HG03175 (cell line): Measurements from ENCODE around the gene DCLK2.
"Not testable (repeated sequence)": the region's sequence is repeated elsewhere in the genome, so short reads cannot be mapped to it uniquely, and the experiment has no call there.

Experiments used
- ATAC-seq: cut with Tn5 transposase; IDR thresholded peaks from one replicate; pipeline ENCODE4 v1.9.1; 2021; ENCODE audit warnings: mild to moderate bottlenecking, moderate library complexity; ENCODE audit not compliant: unreplicated experiment

The DCLK2 gene

DNA sequence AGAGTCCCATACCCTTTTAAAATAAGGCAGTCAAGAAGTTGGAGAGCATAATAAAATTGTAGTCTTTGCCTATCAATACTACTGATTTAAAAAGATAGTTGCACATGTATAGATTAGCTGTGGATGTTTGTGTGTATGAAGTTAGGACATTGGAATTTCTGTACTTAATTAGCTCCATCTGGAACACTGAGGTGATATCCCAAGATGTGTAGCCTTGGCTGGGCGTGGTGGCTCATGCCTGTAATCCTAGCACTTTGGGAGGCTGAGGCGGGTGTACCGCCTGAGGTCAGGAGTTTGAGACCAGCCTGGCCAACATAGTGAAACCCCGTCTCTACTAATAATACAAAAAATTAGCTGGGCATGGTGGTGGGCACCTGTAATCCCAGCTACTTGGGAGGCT is 119.0 kb downstream of the DCLK2 start:
- ATAC-seq, result not testable (repeated sequence)

GRCh38 chr4:150199056-150199455 is 120.8 kb downstream of the DCLK2 start:
- ATAC-seq, result no peak

GRCh38 chr4:150205016-150205415 is 126.8 kb downstream of the DCLK2 start:
- ATAC-seq, result no peak

DNA sequence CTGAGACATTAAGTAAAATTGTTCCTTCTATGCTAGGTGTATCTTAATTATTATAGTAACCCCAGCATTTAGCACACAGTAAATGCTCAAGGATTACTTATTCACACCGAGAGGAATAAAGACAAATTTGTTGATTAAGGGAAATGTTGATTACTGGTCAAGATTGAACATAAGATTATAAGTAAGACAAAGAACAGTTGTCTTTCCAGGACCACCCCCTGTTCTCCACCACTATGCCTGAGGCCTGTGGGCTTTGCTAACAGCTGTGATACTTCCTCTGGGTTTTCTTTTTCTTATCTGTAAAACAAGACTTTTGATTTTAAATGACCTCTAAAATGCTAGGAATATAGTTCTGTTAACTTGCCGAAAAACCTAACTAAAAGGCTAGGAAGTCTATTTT is 128.0 kb downstream of the DCLK2 start:
- no peak for ATAC-seq

GRCh38 chr4:150206954-150207353 is 128.7 kb downstream of the DCLK2 start:
- no peak for ATAC-seq

DNA sequence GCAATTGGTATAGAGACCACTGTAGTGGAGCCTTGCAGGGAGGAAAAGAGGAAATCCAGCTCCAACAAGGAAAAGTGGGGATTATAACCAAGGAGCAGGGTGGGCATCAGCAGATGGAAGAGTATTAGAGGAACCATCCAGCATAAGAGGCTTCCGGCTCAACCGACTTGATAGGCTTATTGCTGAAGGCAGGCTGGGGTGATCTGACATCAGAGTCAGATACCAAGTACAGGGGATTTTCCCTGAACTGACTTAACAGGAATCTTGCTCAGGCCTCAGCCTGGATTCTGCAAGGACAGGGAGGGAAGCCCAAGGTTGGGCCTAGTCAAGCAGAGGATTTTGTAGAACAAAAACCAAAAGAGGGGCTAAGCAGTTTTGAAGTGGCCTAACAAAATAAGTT is 129.6 kb downstream of the DCLK2 start:
- ATAC-seq, result no peak

DNA sequence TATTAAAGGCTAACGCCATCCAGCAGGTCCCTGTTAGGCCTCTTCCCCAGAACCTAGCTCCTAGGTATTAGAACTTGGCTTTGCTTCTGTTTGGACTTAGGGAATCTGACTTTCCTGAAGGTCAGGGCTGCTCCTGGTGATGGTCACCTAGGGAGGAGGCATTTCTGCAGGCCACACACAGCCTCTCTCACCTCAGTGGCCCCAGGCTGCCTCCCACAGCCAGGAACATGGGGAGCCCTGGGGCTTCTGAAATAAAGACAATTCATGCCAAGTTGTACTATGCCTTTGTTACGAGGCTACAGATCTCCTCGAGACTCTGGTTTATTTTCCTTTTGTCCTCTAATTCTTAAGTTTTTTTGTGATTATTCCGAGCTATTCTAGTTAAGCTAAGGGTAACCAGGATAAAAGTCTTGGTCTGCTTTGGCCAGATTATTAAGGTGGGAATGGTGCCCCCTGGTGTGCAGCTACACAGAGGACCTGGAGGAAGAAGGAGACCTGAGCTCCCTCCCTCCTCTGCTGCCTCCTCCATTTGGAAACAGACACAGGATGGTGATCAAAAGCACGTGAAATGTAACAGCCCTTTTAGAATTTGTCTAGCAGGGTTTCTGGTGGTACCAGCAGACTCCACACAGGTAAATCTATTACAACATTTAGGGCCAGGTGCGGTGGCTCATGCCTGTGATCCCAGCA is 131.0 kb downstream of the DCLK2 start:
- peak; percentile 30 for ATAC-seq

DNA sequence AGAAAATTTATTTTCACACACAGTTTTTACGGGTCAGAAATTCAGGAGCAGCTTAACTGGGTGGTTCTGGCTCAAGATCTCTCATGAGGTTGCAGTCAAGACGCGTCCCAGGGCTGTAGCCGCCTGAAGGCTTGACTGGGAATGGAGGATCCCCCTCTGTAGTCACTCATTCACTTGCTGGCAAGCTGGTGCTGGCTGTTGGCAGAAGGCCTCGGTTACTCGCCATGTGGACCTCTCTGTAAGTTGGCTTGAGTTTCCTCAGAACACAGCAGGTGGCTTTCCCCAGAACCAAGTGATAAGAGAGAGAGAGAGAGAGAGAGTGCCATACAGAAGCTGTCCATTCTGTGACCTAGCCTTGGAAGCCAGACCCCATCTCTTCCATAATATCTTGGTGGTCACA is 132.8 kb downstream of the DCLK2 start:
- no peak for ATAC-seq

DNA sequence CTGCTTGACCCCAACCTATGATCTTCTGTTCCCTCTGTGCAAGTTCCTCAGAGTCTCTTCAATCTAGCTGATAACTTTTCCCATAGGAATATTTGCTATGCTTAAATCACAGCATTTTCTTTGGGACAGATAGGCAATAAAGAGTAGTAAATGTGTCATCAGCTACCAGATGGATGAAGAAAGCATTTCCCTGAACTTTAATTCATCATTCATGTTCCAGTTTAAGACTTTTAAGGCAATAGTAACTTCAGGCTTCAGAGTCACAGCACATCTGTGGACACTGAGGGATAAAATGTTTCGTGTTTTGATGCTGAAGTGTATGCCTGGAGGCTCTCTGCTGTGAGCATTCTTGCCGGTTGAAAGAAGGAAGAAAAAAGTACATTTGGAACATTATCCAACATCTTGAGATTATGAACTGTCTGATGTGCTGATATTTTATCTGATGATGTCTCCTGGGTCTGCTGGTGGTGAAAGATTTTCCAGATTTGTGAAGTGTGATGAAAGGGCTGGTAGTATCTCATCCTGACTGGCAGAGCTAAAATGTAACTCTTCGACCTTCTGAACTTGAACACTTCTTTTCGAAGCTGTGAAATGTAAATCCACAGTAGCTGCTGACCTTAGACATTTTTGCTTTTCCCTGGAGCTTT is 133.7 kb downstream of the DCLK2 start:
- no peak for ATAC-seq

- ATAC-seq, result no peak
Observed at GRCh38 chr4:150212485-150212884, 134.2 kb downstream of the DCLK2 start.

- ATAC-seq, result peak; percentile 72
Observed at GRCh38 chr4:150212927-150213326, 134.7 kb downstream of the DCLK2 start.

GRCh38 chr4:150215601-150216000 is 137.4 kb downstream of the DCLK2 start:
- ATAC-seq, result no peak

- no peak for ATAC-seq
Observed at GRCh38 chr4:150216726-150217125, 138.5 kb downstream of the DCLK2 start.

GRCh38 chr4:150217192-150217591 is 138.9 kb downstream of the DCLK2 start:
- no peak for ATAC-seq

DNA sequence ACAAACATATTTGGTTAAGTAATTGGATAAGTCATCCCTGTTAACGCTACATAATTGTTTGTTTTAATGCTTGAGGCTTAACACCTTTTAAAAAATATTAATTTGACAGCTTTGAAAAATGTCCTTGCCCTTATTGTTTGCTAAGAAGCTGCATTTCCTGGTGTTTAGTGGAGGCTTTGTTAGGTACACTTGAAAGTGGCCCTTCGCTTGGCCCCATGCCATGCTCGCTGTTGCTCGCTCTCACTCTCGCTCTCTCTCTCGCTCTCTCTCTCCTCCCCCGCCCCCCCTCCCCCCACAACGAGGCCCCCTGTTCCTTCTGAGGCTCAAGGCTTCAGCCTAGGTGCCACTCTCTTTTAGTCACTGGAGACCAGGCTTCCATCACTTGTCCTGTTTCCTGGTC is 139.6 kb downstream of the DCLK2 start:
- no peak for ATAC-seq

GRCh38 chr4:150218447-150218846 is 140.2 kb downstream of the DCLK2 start:
- ATAC-seq, result no peak

DNA sequence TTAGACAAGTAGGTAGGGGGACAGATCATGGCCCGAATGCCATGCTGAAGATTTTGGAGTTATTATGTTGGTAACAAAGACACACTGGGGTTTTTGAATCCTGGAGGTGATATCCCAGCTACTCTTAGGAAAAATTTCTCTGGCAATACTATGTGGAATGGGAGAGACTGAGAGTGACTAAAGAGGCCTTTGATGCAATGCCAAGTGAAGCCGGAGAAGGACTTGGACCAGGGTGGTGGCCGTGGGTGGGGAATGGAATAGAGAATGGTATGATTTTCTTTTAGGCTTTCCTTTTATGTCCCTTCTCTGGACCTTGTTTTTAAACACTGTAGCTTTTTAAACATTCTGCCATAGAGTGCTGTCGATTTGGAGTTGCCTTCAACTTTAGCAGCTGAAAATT is 141.6 kb downstream of the DCLK2 start:
- ATAC-seq, result no peak

DNA sequence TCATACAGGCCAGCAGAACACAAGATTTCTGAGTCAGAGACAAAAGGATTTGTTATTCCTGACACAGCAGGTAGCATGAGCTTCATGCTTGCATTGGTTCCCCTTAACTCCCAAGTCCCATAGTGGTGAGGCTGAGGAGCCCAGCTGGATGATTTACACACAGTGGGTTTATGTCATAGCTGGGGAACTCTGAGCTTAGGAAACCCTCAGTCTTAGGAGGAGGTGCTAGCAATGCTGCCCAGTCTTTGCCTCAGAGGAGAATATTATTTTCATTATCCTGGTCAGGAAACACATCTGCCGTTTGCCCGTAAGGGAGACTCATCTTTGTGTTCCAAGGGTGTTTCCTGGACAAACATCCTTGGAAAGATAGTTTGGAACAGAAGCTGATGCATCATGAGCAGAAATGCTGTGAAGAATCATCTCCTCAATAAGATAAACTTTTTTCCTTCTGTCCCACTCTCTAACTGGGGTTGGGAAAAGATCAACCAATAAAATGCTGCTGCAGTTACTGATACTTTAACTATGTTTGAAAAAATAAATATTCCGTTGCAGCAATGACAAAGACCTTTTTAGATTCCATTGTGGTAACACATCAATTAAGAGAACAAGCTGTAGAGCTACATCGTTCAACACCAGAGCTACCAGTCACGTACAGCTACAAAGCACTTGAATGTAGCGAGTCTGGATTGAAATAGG is 146.8 kb downstream of the DCLK2 start:
- ATAC-seq, result no peak

- ATAC-seq, result no peak
Observed at GRCh38 chr4:150229520-150229919, 151.3 kb downstream of the DCLK2 start.

- no peak for ATAC-seq
Observed at GRCh38 chr4:150230561-150230960, 152.3 kb downstream of the DCLK2 start.

GRCh38 chr4:150231107-150231770 is 153.0 kb downstream of the DCLK2 start:
- ATAC-seq, result no peak

DNA sequence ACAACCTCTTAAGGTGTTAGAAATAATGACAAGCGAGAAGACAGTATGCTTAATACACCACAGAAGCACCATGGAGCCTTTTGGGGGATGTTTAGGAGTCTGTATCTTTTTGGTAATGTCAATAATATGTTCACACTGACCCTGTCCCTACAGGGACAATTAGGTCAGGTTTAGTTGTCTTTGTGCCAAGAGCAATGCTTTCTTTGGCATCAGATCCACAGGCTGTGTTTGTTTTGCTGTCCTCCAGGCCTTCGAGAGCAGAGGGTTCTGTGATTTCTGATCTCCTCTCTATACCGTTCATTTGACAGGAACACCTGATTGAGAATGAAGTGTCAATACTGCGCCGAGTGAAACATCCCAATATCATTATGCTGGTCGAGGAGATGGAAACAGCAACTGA is 153.8 kb downstream of the DCLK2 start:
- ATAC-seq, result no peak
